Caco-2 (cell line): Measurements from ENCODE around the gene ALDH16A1. TPM values are rescaled to one million over a fixed set of nuclear protein-coding genes. Genes with fewer than 3 reads are reported as not detected.

ENCODE experiments used
- BruUV-seq: library from RNA; stranded (reverse); fragments of 400-500 nt; replicated peaks from 2 replicates; lab custom pipeline; 2021; lab: Mats Ljungman, UMichigan
- CTCF ChIA-PET: fragments of 300-600 bp; sonication (Branson Sonifier 250); formaldehyde crosslinking; loops from one replicate; lab custom pipeline; 2022; ENCODE audit warnings: antibody characterized with exemption; lab: Charles Lee
- POLR2A ChIA-PET: fragments of 300-600 bp; sonication (Branson Sonifier 250); formaldehyde crosslinking; loops from one replicate; lab custom pipeline; 2022; ENCODE audit warnings: antibody characterized with exemption; lab: Charles Lee
- DNase-seq, 2 experiments: peaks; one replicate each; pipeline versions ENCODE4 v3.0.0 to v3.0.0-alpha.2; 2020 to 2022
- H3K27me3 ChIP-seq: replicated peaks from 2 replicates; pipeline ENCODE4 v1.6.0; 2011; ENCODE audit warnings: low read length; ENCODE audit not compliant: control insufficient read depth, insufficient read depth
- H3K36me3 ChIP-seq: 2 replicates; pipeline ENCODE4 v1.5.1; 2011; ENCODE audit warnings: low read length; ENCODE audit not compliant: control insufficient read depth, insufficient read depth
- H3K4me1 ChIP-seq: fragments of 250-450 bp; sonication (Bioruptor Pico); 2 replicates; pipeline ENCODE4 v1.5.1; 2020; ENCODE audit warnings: mild to moderate bottlenecking
- H3K4me3 ChIP-seq: 2 replicates; pipeline ENCODE4 v1.5.1; 2011; ENCODE audit warnings: low read depth, mild to moderate bottlenecking, control low read depth, low read length
- H3K9me3 ChIP-seq: fragments of 250-450 bp; sonication (Bioruptor Pico); 2 replicates; pipeline ENCODE4 v1.5.1; 2020; ENCODE audit warnings: mild to moderate bottlenecking, moderate library complexity
- H3K27ac Mint-ChIP-seq: one replicate; pipeline ENCODE4 v1.8.0; 2022; ENCODE audit warnings: mixed read lengths; ENCODE audit not compliant: unreplicated experiment
- H3K27me3 Mint-ChIP-seq: one replicate; pipeline ENCODE4 v1.8.0; 2022; ENCODE audit warnings: mixed read lengths; ENCODE audit not compliant: insufficient read depth, unreplicated experiment
- H3K36me3 Mint-ChIP-seq: one replicate; pipeline ENCODE4 v1.8.0; 2022; ENCODE audit warnings: mild to moderate bottlenecking, mixed read lengths; ENCODE audit not compliant: insufficient read depth, unreplicated experiment
- H3K4me1 Mint-ChIP-seq: one replicate; pipeline ENCODE4 v1.8.0; 2022; ENCODE audit warnings: low read depth, mixed read lengths; ENCODE audit not compliant: unreplicated experiment
- H3K4me3 Mint-ChIP-seq: one replicate; pipeline ENCODE4 v1.8.0; 2022; ENCODE audit warnings: mild to moderate bottlenecking, moderate library complexity, mixed read lengths; ENCODE audit not compliant: unreplicated experiment
- H3K9me3 Mint-ChIP-seq: one replicate; pipeline ENCODE4 v1.8.0; 2022; ENCODE audit warnings: mixed read lengths; ENCODE audit not compliant: unreplicated experiment
- intact Hi-C: fragments of 100-400 bp; cut with micrococcal nuclease; formaldehyde crosslinking; loops from one replicate; pipeline ENCODE4 v1.10.0; 2022; ENCODE audit not compliant: unreplicated experiment
- total RNA-seq: library from RNA; stranded (reverse); gene quantifications from 2 replicates; pipeline ENCODE4 v1.2.3, GENCODE V29; 2022
- TF ChIP-seq, protein P1 (sequence below), 2 experiments: fragments of 200-600 bp in 1 of 2; IDR thresholded peaks; 1 replicate in 1 of 2; 2 replicates in 1 of 2; pipeline versions ENCODE4 v1.5.1 to v1.8.0; 2011 to 2022; ENCODE audit warnings: antibody characterized with exemption in 1 of 2, control low read depth in 1 of 2, inconsistent platforms in 1 of 2, low read depth in 1 of 2, low read length in 1 of 2, mild to moderate bottlenecking in 1 of 2, moderate library complexity in 1 of 2; ENCODE audit not compliant: insufficient read depth in 1 of 2, severe bottlenecking in 1 of 2, unreplicated experiment in 1 of 2

ALDH16A1 gene
- total RNA-seq, 1 experiment from 2014 or later = 45.0 TPM

DNA sequence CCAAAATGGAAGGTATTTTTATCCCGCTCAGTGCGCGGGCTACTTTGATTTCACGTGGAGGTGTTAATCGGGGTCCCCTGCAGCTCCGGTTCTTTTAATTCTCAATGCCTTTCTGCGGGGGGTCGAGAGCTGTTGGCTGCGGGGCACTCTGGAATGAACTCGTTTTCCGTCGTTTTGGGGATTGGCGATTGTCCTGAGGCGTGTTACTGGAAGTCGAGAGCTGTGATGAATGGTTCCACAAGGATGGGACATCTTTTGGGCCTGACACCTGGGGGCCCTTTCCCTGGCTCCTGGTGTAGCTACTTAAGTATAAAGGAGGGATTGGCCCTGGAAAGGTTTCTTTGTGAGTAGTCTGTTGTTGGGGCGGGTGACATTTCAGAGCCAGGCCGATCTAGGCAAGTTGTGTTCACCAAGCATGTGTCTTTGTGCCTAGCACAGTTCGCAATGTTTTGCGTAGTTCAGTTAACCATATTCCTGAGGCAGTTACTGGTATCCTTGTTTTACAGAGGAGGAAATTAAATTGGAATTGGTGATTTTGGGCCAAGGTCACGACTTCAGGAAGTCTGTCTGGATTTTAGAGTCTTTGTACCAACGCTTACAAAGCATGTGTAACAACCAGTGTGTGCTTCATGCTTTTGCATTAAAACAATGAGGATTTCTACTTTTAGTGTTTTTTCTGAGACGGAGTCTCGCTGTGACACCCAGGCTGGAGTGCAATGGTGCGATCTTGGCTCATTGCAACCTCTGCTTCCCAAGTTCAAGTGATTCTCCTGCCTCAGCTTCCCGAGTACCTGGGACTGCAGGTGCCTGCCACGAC is 35.2 kb downstream of the ALDH16A1 start:
- Mint-ChIP-seq H3K27me3 (no peaks in the 10 kb centered on the region), H3K9me3 (no peaks in the 10 kb centered on the region), H3K27ac (peak overlapping the region; percentile 99), H3K4me1 (no peaks in the 10 kb centered on the region), H3K36me3 (peaks cover 64% of the 10 kb centered on the region), H3K4me3 (peak overlapping the region; percentile 97)
- CTCF ChIA-PET = interaction anchor here (0.6 kb wide), 1 partner anchor 71 kb away, joined by 5 read pairs; no protein-coding TSS in a partner anchor
- TF ChIP-seq, protein P1, sequence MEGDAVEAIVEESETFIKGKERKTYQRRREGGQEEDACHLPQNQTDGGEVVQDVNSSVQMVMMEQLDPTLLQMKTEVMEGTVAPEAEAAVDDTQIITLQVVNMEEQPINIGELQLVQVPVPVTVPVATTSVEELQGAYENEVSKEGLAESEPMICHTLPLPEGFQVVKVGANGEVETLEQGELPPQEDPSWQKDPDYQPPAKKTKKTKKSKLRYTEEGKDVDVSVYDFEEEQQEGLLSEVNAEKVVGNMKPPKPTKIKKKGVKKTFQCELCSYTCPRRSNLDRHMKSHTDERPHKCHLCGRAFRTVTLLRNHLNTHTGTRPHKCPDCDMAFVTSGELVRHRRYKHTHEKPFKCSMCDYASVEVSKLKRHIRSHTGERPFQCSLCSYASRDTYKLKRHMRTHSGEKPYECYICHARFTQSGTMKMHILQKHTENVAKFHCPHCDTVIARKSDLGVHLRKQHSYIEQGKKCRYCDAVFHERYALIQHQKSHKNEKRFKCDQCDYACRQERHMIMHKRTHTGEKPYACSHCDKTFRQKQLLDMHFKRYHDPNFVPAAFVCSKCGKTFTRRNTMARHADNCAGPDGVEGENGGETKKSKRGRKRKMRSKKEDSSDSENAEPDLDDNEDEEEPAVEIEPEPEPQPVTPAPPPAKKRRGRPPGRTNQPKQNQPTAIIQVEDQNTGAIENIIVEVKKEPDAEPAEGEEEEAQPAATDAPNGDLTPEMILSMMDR (IDR thresholded peaks at IDR 0.05; ENCODE audit: insufficient read depth in 1 of 2, low read depth in 1 of 2, low read length in 1 of 2, severe bottlenecking in 1 of 2, unreplicated experiment in 1 of 2) = no peak
- DNase-seq = no peak
- Histone ChIP-seq H3K4me3 (peak overlapping the region; percentile 88), H3K9me3 (no peaks in the 10 kb centered on the region), H3K27me3 (no peaks in the 10 kb centered on the region), H3K4me1 (peaks cover 13% of the 10 kb centered on the region; the same call in 1 of the 2 replicates), H3K36me3 (peaks cover 8% of the 10 kb centered on the region)
- intact Hi-C loops = no loop called here
- POLR2A ChIA-PET = interaction anchor here (0.7 to 1.0 kb wide), 2 partner anchors 35 to 152 kb away, joined by 3 read pairs; partner anchors contain the start of genes ALDH16A1 and RRAS
- BruUV-seq = no TSS peak

DNA sequence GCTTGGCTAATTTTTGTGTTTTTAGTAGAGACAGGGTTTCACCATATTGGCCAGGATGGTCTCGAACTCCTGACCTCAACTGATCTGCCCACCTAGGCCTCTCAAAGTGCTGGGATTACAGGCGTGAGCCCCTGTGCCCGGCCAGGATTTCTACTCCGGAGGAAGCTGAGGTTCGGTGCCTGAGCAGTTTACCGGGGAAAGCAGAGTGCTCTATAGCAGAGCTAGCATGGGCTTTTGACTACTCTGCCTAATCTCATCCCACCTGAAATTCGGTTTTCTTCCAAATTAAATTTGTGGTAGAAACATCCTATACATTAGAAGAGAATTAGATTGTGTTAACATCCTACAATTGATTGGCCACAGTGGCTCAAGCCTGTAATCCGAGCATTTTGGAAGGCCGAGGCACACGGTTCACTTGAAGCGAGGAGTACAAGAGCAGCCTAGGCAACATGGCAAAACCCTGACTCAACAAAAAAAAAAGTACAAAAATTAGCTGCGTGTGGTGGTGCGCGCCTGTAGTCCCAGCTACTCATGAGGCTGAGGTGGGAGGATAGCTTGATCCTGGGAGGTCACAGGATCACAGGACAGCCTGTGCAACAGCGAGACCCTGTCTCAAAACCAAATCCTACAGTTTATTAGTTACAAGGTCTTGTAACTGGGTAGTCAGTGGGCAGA is 36.0 kb downstream of the ALDH16A1 start:
- H3K4me1 ChIP-seq = peaks cover 13% of the 10 kb centered on the region; the same call in 1 of the 2 replicates
- H3K9me3 ChIP-seq = no peaks in the 10 kb centered on the region
- H3K36me3 ChIP-seq = peaks cover 8% of the 10 kb centered on the region
- peak overlapping the region; percentile 97 for H3K4me3 Mint-ChIP-seq
- intact Hi-C loops = no loop called here
- peak overlapping the region; percentile 88 for H3K4me3 ChIP-seq
- H3K27me3 ChIP-seq = no peaks in the 10 kb centered on the region
- peaks cover 72% of the 10 kb centered on the region for H3K36me3 Mint-ChIP-seq
- peak overlapping the region; percentile 99 for H3K27ac Mint-ChIP-seq
- H3K9me3 Mint-ChIP-seq = no peaks in the 10 kb centered on the region
- TF ChIP-seq, protein P1 (IDR thresholded peaks at IDR 0.05; ENCODE audit: insufficient read depth in 1 of 2, low read depth in 1 of 2, low read length in 1 of 2, severe bottlenecking in 1 of 2, unreplicated experiment in 1 of 2) = no peak
- no peak for DNase-seq
- BruUV-seq = no TSS peak
- ChIA-PET POLR2A (interaction anchor here (0.6 kb wide), 1 partner anchor 15 kb away, joined by 3 read pairs; no protein-coding TSS in a partner anchor), CTCF (no interaction called here)
- no peaks in the 10 kb centered on the region for H3K4me1 Mint-ChIP-seq
- no peaks in the 10 kb centered on the region for H3K27me3 Mint-ChIP-seq

DNA sequence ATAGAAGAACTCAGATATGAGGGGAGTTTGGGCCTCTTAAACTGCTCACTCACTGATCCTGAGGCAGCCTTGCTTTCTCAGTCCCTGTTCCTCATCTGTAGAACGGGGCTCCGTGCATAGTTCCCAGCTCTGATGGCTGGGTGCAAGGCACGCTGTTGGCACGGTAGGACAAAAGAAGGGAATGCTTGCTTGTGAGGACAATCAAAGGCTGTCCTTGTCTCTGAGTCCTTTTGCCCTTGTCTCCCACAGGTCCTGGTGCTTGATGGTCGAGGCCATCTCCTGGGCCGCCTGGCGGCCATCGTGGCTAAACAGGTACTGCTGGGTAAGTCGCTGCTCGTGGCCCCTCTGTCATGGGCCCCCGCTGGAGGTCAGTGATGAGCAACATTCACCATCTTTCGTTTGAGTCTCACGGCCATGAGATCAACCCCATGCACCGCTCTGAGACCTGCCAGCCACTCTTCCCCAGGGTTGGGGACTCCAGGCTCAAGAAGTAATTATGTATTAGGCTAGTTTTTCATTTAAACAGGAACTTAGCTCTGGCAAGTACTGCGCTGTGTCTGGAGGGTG is 36.7 kb downstream of the ALDH16A1 start:
- POLR2A ChIA-PET = no interaction called here
- Mint-ChIP-seq H3K27me3 (no peaks in the 10 kb centered on the region), H3K4me1 (no peaks in the 10 kb centered on the region), H3K4me3 (peak overlapping the region; percentile 97), H3K27ac (peak overlapping the region; percentile 99), H3K36me3 (peaks cover 79% of the 10 kb centered on the region), H3K9me3 (no peaks in the 10 kb centered on the region)
- intact Hi-C loops = no loop called here
- no peaks in the 10 kb centered on the region for H3K9me3 ChIP-seq
- peak overlapping the region; percentile 88; the same call in 1 of the 2 replicates for H3K4me3 ChIP-seq
- BruUV-seq = no TSS peak
- CTCF ChIA-PET = no interaction called here
- H3K27me3 ChIP-seq = no peaks in the 10 kb centered on the region
- peaks cover 8% of the 10 kb centered on the region for H3K36me3 ChIP-seq
- DNase-seq = no peak
- TF ChIP-seq, protein P1 (IDR thresholded peaks at IDR 0.05; ENCODE audit: insufficient read depth in 1 of 2, low read depth in 1 of 2, low read length in 1 of 2, severe bottlenecking in 1 of 2, unreplicated experiment in 1 of 2) = no peak
- peaks cover 13% of the 10 kb centered on the region; the same call in 1 of the 2 replicates for H3K4me1 ChIP-seq
